Stimulated activated effector memory CD8-positive, alpha-beta T cell treated with anti-CD3 and anti-CD28 coated beads, Interleukin-12 subunit alpha, Interleukin-12 subunit beta, amount 100 ng/mL, for 72 hours (primary cell): ENCODE results near the gene DSC1.

Source experiments
- ATAC-seq: fragments of 150-1000 bp; cut with Tn5 transposase; 2 replicates; pipeline ENCODE4 v1.10.0; 2021
- DNase-seq, 2 donors: peaks; one replicate each; pipeline ENCODE4 v3.0.0; 2021 to 2022; ENCODE audit warnings: low spot score in 2 of 2
- H3K27ac Mint-ChIP-seq: one replicate; pipeline ENCODE4 v1.8.0; 2022; ENCODE audit warnings: mild to moderate bottlenecking, mixed read lengths
- H3K36me3 Mint-ChIP-seq: one replicate; pipeline ENCODE4 v1.8.0; 2022; ENCODE audit warnings: mild to moderate bottlenecking, mixed read lengths
- H3K4me1 Mint-ChIP-seq: one replicate; pipeline ENCODE4 v1.8.0; 2022; ENCODE audit warnings: mixed read lengths
- H3K4me3 Mint-ChIP-seq: one replicate; pipeline ENCODE4 v1.8.0; 2022; ENCODE audit warnings: mild to moderate bottlenecking, mixed read lengths
- H3K9me3 Mint-ChIP-seq: one replicate; pipeline ENCODE4 v1.8.0; 2022; ENCODE audit warnings: mixed read lengths

The DSC1 gene

DNA sequence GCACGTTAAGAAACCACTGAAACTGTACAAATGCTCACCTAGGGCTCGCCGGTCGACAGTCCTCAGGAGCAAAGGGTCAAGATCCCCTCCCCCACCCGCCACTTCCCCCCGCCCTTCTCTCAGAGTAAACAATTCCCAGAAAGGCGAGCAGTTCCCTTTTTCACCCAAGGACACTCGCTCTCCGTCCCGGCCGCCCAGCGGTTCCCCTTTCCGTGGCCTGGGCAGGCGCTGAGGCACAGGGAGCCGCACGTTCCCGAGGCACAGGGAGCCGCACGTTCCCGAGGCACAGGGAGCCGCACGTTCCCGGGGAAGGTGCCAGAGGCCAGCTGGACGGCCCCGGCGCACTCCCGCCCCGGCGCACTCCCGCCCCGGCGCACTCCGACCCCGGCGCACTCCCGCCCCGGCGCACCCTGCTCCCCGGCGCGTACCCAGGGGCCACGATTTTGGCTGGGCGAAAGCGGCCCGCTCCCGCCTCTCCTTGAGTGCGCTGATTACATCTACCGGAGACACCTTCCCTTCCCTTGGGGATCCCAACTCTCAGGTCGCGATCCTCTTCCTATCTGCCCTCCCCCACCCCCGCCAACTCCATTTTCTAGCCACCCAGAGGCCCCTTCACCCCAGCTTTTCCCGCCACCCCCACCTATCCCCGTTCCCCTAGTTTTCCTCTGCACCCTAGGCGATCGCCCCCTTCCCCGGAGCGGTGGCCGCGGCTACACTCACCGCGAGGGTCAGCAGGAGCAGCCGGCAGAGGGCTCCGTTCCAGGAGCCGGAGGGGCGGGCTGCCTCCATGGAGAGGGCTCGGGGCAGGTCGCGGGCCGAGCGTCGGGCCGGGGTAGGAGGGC is 61.3 kb downstream of the DSC1 start:
- Mint-ChIP-seq H3K4me1 (no peaks in the 10 kb centered on the region), H3K4me3 (no peak overlapping the region), H3K27ac (no peak overlapping the region), H3K36me3 (no peaks in the 10 kb centered on the region), H3K9me3 (peaks cover 17% of the 10 kb centered on the region)
- ATAC-seq (no peak), DNase-seq (no peak)

DNA sequence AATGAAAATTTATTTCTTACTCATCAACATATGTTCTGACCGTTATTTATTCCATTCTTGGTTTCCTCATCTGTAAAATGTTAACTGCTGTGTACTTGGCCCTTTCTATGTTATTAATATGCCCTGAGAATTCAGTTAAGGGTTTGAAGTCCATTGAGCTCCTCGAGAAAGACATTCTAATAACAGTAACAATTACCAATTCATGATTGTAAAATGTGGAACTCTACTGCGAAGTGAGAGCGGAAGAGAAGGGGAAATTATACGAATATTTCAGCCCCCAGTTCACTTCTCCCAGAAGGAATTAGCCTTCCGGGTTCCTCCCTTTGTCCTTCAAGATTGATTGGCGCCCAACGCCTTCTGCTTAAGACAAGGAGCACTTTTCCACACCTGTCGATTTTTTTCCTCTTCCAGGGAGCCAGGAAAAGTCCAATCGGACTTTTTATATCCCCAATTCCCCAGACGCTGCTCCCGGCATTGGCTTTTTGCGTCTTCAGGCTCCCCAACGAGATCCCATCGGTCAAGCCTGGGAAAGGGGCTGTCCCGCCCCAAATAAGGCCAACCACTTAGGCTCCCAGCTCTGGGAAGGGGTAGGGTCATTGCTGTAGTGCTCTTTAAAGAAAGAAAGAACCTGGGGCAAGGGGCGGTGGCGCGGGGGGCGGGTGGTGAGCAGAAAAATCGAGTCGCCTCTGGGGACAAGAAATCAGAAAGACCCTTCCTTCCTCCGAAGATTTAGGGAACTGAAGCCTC is 62.0 kb downstream of the DSC1 start:
- Mint-ChIP-seq H3K9me3 (peaks cover 19% of the 10 kb centered on the region), H3K36me3 (no peaks in the 10 kb centered on the region), H3K4me3 (no peak overlapping the region), H3K27ac (no peak overlapping the region), H3K4me1 (no peaks in the 10 kb centered on the region)
- no peak for ATAC-seq
- no peak for DNase-seq

DNA sequence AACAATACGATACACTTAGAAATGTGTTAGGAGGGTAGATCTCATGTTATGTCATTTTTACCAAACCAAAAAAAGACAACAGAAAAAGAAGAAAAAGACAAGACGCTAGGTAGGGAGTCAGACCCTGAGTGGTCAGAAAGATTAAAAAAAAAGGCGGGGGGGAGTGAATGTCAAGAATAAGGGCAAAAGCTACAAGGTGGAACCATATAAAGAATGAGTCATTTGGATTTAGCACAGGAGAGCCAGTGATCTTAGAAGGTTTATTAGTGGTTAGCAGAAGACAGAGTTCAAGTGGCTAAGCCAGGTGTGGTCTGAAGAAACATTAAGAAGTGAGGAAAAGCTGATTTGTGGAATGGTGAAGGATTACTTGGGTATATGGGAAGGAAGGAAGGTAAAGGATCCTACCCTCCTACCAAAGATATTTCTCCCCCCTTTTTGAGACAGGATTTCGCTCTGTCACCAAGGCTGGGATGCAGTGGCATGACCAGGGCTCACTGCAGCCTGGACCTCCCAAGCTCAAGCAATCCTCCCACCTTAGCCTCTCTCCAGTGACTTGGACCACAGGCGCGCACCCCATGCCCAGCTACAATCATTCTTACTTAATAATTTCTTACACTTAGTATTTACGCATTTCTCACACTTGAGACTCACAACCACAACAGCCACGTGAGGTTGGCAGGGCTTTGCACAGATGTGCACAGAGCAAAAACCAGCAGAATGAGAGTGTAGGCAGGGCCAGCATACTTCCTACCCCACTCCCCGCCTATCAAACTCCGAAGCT is 63.0 kb downstream of the DSC1 start:
- DNase-seq (no peak), ATAC-seq (no peak)
- Mint-ChIP-seq H3K9me3 (peaks cover 25% of the 10 kb centered on the region), H3K4me1 (no peaks in the 10 kb centered on the region), H3K36me3 (no peaks in the 10 kb centered on the region), H3K4me3 (no peak overlapping the region), H3K27ac (no peak overlapping the region)

DNA sequence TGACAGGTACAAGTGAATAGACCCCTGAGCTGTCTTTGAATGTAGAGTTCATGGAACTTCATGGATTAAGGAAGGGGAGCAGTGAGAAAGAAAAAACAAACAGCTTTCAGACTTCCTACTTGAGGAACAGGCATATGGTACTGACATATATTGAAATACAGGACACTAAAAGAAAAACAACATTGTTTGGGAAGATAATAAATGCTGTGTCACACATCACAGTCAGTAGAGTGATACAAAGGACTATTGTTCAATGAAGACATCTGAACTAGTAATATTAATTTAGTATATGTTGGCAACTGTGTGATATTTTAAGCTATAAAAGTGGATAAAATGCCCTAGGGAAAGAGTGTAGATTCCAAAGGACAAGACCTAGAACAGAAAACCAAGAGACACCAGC is 63.8 kb downstream of the DSC1 start:
- DNase-seq (no peak), ATAC-seq (no peak)
- Mint-ChIP-seq H3K27ac (no peak overlapping the region), H3K4me3 (no peak overlapping the region), H3K4me1 (no peaks in the 10 kb centered on the region), H3K36me3 (no peaks in the 10 kb centered on the region), H3K9me3 (peaks cover 25% of the 10 kb centered on the region)

DNA sequence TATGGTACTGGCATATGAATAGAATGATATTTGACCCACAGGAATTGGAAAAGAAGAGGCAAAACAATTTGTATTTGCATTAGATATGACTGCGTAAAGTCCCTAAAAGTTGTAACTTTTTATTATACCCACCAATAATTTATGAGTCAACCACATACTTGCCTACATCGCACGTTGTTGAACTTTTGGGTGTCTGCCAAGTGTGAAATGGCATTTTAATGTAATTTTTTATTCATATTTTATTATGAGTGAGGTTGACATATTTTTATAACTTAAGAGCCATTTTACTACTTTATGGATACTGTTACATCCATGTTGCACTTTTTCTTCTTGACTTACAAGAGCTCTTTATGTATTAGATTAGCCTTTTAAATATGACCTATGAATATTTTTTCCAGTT is 65.0 kb downstream of the DSC1 start:
- peaks cover 21% of the 10 kb centered on the region for H3K9me3 Mint-ChIP-seq
- ATAC-seq = no peak
- no peaks in the 10 kb centered on the region for H3K36me3 Mint-ChIP-seq
- no peak overlapping the region for H3K27ac Mint-ChIP-seq
- no peaks in the 10 kb centered on the region for H3K4me1 Mint-ChIP-seq
- H3K4me3 Mint-ChIP-seq = no peak overlapping the region
- no peak for DNase-seq

DNA sequence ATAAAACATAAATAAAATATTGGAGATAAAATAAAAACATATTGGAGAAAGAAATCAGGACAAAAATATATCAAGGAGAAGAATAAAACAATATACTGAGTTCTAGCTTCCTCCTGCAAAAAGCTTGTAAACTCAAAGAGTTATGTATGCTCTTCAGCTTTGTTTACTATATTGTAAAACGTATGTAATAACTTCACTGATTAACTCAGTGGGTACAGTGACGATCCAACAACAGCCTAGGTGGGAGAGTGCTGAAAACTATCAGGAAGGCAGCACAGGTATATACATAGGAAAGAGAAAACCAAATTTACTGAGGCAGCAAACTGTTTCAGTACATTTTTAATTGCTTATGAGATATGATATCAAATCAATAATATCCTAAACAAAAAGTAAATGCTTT is 68.8 kb downstream of the DSC1 start:
- Mint-ChIP-seq H3K36me3 (no peaks in the 10 kb centered on the region), H3K27ac (no peak overlapping the region), H3K4me3 (no peak overlapping the region), H3K4me1 (no peaks in the 10 kb centered on the region), H3K9me3 (peaks cover 16% of the 10 kb centered on the region)
- DNase-seq (no peak), ATAC-seq (no peak)

DNA sequence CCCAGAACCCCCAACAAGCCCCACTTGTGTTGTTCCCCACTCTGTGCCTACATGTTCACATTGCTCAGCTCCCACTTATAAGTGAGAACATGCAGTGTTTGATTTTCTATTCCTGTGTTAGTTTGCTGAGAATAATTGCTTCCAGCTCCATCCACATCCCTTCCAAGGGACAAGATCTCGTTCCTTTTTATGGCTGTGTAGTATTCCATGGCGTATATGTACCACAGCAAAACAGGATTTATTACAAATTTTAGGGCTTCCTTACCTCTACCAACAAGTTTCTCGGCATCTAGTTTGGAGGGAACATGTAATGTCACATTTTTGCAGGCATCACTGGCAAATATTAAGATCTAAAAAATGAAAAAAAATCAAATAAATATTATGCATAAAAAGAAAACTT is 69.4 kb downstream of the DSC1 start:
- DNase-seq (no peak), ATAC-seq (no peak)
- Mint-ChIP-seq H3K36me3 (no peaks in the 10 kb centered on the region), H3K9me3 (peaks cover 14% of the 10 kb centered on the region), H3K4me1 (no peaks in the 10 kb centered on the region), H3K27ac (no peak overlapping the region), H3K4me3 (no peak overlapping the region)

DNA sequence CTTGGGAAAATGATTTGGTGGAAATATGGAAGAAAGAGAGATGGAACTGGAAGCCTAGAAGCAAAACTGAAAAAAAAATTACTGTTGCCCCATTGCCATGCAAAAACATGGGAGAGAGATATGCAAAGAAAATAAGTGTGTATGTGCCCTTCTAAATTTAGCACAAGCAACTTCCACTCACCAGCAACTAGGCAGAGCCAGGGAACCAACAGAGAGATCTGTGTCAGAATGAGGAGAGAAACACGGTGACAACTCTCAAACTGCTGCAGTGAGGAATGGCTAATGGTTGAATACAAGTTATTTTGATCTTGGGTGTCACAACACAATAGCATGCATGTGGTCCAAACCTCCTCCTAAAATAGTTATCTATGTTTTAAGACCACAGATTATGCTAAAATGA is 71.3 kb downstream of the DSC1 start:
- Mint-ChIP-seq H3K4me1 (no peaks in the 10 kb centered on the region), H3K36me3 (no peaks in the 10 kb centered on the region), H3K27ac (no peak overlapping the region), H3K9me3 (peaks cover 14% of the 10 kb centered on the region), H3K4me3 (no peak overlapping the region)
- no peak for DNase-seq
- ATAC-seq = no peak

DNA sequence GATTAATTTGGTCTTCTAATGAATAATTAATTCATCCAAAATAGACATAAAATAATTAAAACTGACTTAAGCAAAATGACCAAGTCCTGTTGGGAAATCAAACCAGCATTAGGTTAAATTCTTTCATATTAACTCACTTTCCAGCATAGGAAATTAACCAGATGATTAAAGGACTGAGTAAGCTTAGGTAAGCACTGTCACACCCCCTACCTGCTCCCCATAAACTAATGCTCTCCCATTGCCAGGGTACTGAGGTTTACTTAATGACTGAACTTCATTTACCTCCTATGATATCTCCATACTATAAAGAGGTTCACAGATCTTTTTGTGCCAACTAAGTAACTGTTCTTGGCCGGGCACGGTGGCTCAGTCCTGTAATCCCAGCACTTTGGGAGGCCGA is 74.1 kb downstream of the DSC1 start:
- no peak overlapping the region for H3K4me3 Mint-ChIP-seq
- DNase-seq = no peak

DNA sequence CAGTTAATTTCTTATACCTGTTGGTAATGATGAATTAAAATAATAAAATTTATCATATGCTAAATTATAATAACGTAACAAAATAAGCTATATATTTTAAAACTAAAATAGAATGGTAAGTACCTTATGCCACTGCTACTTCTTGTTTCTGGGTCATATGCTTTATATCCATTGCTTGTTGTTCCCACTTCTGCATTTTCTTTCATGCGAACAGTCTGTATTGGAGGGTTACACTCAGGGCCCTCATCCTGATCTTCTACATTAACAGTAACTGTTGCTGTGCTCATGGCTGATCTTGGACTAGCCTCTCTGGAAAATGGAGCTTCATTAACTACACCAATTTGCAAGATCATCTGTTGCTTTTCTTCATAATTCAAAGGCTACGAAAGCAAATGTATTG is 82.7 kb downstream of the DSC1 start:
- Mint-ChIP-seq H3K4me1 (no peaks in the 10 kb centered on the region), H3K27ac (no peak overlapping the region), H3K9me3 (peaks cover 17% of the 10 kb centered on the region), H3K4me3 (no peak overlapping the region), H3K36me3 (no peaks in the 10 kb centered on the region)
- ATAC-seq (no peak), DNase-seq (no peak)

More for the DNA sequence above, 74.1 kb downstream of the DSC1 start:
- H3K9me3 Mint-ChIP-seq = peaks cover 8% of the 10 kb centered on the region
- H3K36me3 Mint-ChIP-seq = no peaks in the 10 kb centered on the region
- H3K4me1 Mint-ChIP-seq = no peaks in the 10 kb centered on the region
- H3K27ac Mint-ChIP-seq = no peak overlapping the region
- ATAC-seq = no peak
